Measurements from ENCODE around the gene MEOX1.
"Not testable (repeated sequence)": the region's sequence is repeated elsewhere in the genome, so short reads cannot be mapped to it uniquely, and the experiment has no call there.

The MEOX1 gene

GRCh38 chr17:43616421-43616820 is 45.3 kb downstream of the MEOX1 start:
- DNase-seq (ENCODE audit: low spot score), result no peak

GRCh38 chr17:43616029-43616351 is 45.7 kb downstream of the MEOX1 start:
- DNase-seq (ENCODE audit: low spot score), result no peak

GRCh38 chr17:43615330-43616028 is 46.2 kb downstream of the MEOX1 start:
- DNase-seq (ENCODE audit: low spot score), result no peak

- no peak for DNase-seq (ENCODE audit: low spot score)
Measured at GRCh38 chr17:43614561-43614960, 47.2 kb downstream of the MEOX1 start.

GRCh38 chr17:43613917-43614316 is 47.8 kb downstream of the MEOX1 start:
- no peak for DNase-seq (ENCODE audit: low spot score)

- DNase-seq (ENCODE audit: low spot score), result no peak
Measured at GRCh38 chr17:43612515-43612914, 49.2 kb downstream of the MEOX1 start.

- DNase-seq (ENCODE audit: low spot score), result no peak
Measured at GRCh38 chr17:43611230-43611969, 50.3 kb downstream of the MEOX1 start.

GRCh38 chr17:43609613-43610385 is 51.9 kb downstream of the MEOX1 start:
- DNase-seq (ENCODE audit: low spot score), result no peak

GRCh38 chr17:43608313-43608712 is 53.4 kb downstream of the MEOX1 start:
- DNase-seq (ENCODE audit: low spot score), result no peak

- DNase-seq (ENCODE audit: low spot score), result no peak
Measured at GRCh38 chr17:43604549-43604948, 57.2 kb downstream of the MEOX1 start.

- no peak for DNase-seq (ENCODE audit: low spot score)
Measured at GRCh38 chr17:43603321-43603720, 58.4 kb downstream of the MEOX1 start.

- not testable (repeated sequence) for DNase-seq (ENCODE audit: low spot score)
Measured at GRCh38 chr17:43602556-43602955, 59.2 kb downstream of the MEOX1 start.

GRCh38 chr17:43601280-43602039 is 60.3 kb downstream of the MEOX1 start:
- DNase-seq (ENCODE audit: low spot score), result no peak

GRCh38 chr17:43599835-43600234 is 61.9 kb downstream of the MEOX1 start:
- DNase-seq (ENCODE audit: low spot score), result no peak

- DNase-seq (ENCODE audit: low spot score), result no peak
Measured at GRCh38 chr17:43599046-43599395, 62.7 kb downstream of the MEOX1 start.

GRCh38 chr17:43598357-43599045 is 63.2 kb downstream of the MEOX1 start:
- no peak for DNase-seq (ENCODE audit: low spot score)

- DNase-seq (ENCODE audit: low spot score), result no peak
Measured at GRCh38 chr17:43597624-43598356, 63.9 kb downstream of the MEOX1 start.

- DNase-seq (ENCODE audit: low spot score), result no peak
Measured at GRCh38 chr17:43595466-43595865, 66.3 kb downstream of the MEOX1 start.

GRCh38 chr17:43591779-43592562 is 69.8 kb downstream of the MEOX1 start:
- peak; percentile 59 for DNase-seq (ENCODE audit: low spot score)

GRCh38 chr17:43591001-43591400 is 70.7 kb downstream of the MEOX1 start:
- DNase-seq (ENCODE audit: low spot score), result no peak
